Mesenchymal stem cell (in vitro differentiated cells and primary cell): ENCODE results near the gene ZBTB45.

Source experiments
- DNase-seq: peaks from one replicate; pipeline ENCODE4 v3.0.0-alpha.2; 2013
- H2AFZ ChIP-seq: one replicate; pipeline ENCODE4 v1.6.1; 2013; ENCODE audit warnings: low read depth, mild to moderate bottlenecking, control low read depth, inconsistent platforms, low read length, moderate library complexity
- H2AK5ac ChIP-seq: 2 replicates; pipeline ENCODE4 v1.6.1; 2013; ENCODE audit warnings: low read length, moderate library complexity, mild to moderate bottlenecking, inconsistent platforms; ENCODE audit not compliant: severe bottlenecking
- H2BK120ac ChIP-seq: one replicate; pipeline ENCODE4 v1.6.1; 2013; ENCODE audit warnings: low read depth, mild to moderate bottlenecking, inconsistent platforms, low read length, moderate library complexity
- H2BK12ac ChIP-seq, 2 experiments: one replicate each; pipeline ENCODE4 v1.6.1; 2013; ENCODE audit warnings: inconsistent platforms in 2 of 2, low read length in 2 of 2, mild to moderate bottlenecking in 2 of 2, moderate library complexity in 2 of 2, control low read depth in 1 of 2
- H2BK15ac ChIP-seq: one replicate; pipeline ENCODE4 v1.6.1; 2013; ENCODE audit warnings: mild to moderate bottlenecking, low read depth, inconsistent platforms; ENCODE audit not compliant: poor library complexity, severe bottlenecking
- H2BK5ac ChIP-seq: 2 replicates; pipeline ENCODE4 v1.6.1; 2013; ENCODE audit warnings: low read depth, mild to moderate bottlenecking, low read length, control low read depth, inconsistent platforms; ENCODE audit not compliant: poor library complexity, severe bottlenecking
- H3K14ac ChIP-seq, 2 experiments: one replicate each; pipeline ENCODE4 v1.6.1; 2013; ENCODE audit warnings: inconsistent platforms in 2 of 2, low read length in 2 of 2, control low read depth in 1 of 2, mild to moderate bottlenecking in 1 of 2, moderate library complexity in 1 of 2
- H3K18ac ChIP-seq, 2 experiments: one replicate each; pipeline ENCODE4 v1.6.1; 2013; ENCODE audit warnings: inconsistent platforms in 2 of 2, low read length in 2 of 2, control low read depth in 1 of 2, low read depth in 1 of 2, mild to moderate bottlenecking in 1 of 2
- H3K23ac ChIP-seq, 2 experiments: one replicate each; pipeline ENCODE4 v1.6.1; 2013; ENCODE audit warnings: inconsistent platforms in 2 of 2, low read length in 2 of 2, mild to moderate bottlenecking in 2 of 2, moderate library complexity in 2 of 2, control low read depth in 1 of 2
- H3K27ac ChIP-seq: 2 replicates; pipeline ENCODE4 v1.5.1; 2013; ENCODE audit warnings: mild to moderate bottlenecking, moderate library complexity, low read length, control low read depth, inconsistent platforms; ENCODE audit not compliant: poor library complexity, severe bottlenecking
- H3K27me3 ChIP-seq, 2 experiments: 2 replicates each; pipeline versions ENCODE4 v1.6.1 to v1.7.0; 2013; ENCODE audit warnings: low read length in 2 of 2, mild to moderate bottlenecking in 2 of 2, moderate library complexity in 2 of 2, control low read depth in 1 of 2, inconsistent platforms in 1 of 2; ENCODE audit not compliant: control insufficient read depth in 1 of 2, insufficient read depth in 1 of 2
- H3K36me3 ChIP-seq, 2 experiments: 2 replicates each; pipeline versions ENCODE4 v1.6.1 to v1.7.0; 2013; ENCODE audit warnings: low read length in 2 of 2, control low read depth in 1 of 2, inconsistent platforms in 1 of 2, low read depth in 1 of 2, mild to moderate bottlenecking in 1 of 2; ENCODE audit not compliant: insufficient read depth in 2 of 2, control insufficient read depth in 1 of 2
- H3K4ac ChIP-seq, 2 experiments: one replicate each; pipeline ENCODE4 v1.6.1; 2013; ENCODE audit warnings: inconsistent platforms in 2 of 2, low read length in 2 of 2, mild to moderate bottlenecking in 2 of 2, moderate library complexity in 2 of 2, control low read depth in 1 of 2, low read depth in 1 of 2
- H3K4me1 ChIP-seq: 2 replicates; pipeline ENCODE4 v1.6.1; 2013; ENCODE audit warnings: low read depth, low read length, control low read depth; ENCODE audit not compliant: control insufficient read depth, insufficient read depth
- H3K4me2 ChIP-seq: 2 replicates; pipeline ENCODE4 v1.6.1; 2013; ENCODE audit warnings: low read length, mild to moderate bottlenecking, inconsistent platforms; ENCODE audit not compliant: poor library complexity, severe bottlenecking
- H3K4me3 ChIP-seq, 2 experiments: 2 replicates each; pipeline versions ENCODE4 v1.5.1 to v1.7.0; 2013; ENCODE audit warnings: low read length in 2 of 2, mild to moderate bottlenecking in 2 of 2, control low read depth in 1 of 2, low read depth in 1 of 2; ENCODE audit not compliant: insufficient read depth in 1 of 2
- H3K79me1 ChIP-seq: replicated peaks from 2 replicates; pipeline ENCODE4 v1.6.1; 2013; ENCODE audit warnings: mild to moderate bottlenecking, control low read depth, low read length, inconsistent platforms; ENCODE audit not compliant: poor library complexity, severe bottlenecking
- H3K9ac ChIP-seq: 2 replicates; pipeline ENCODE4 v1.7.0; 2013; ENCODE audit warnings: mild to moderate bottlenecking, low read length, moderate library complexity
- H3K9me3 ChIP-seq: 2 replicates; pipeline ENCODE4 v1.7.0; 2013; ENCODE audit warnings: mild to moderate bottlenecking, low read length; ENCODE audit not compliant: control insufficient read depth
- H4K8ac ChIP-seq: one replicate; pipeline ENCODE4 v1.6.1; 2013; ENCODE audit warnings: inconsistent platforms, mild to moderate bottlenecking, low read length, moderate library complexity
- H4K91ac ChIP-seq: one replicate; pipeline ENCODE4 v1.6.1; 2013; ENCODE audit warnings: mild to moderate bottlenecking, low read length, inconsistent platforms
- WGBS: methylation state at CpG from one replicate; pipeline ENCODE4 v1.1.7; 2013; ENCODE audit warnings: mixed read lengths; 5-methylcytosine and 5-hydroxymethylcytosine counted together

The ZBTB45 gene

DNA sequence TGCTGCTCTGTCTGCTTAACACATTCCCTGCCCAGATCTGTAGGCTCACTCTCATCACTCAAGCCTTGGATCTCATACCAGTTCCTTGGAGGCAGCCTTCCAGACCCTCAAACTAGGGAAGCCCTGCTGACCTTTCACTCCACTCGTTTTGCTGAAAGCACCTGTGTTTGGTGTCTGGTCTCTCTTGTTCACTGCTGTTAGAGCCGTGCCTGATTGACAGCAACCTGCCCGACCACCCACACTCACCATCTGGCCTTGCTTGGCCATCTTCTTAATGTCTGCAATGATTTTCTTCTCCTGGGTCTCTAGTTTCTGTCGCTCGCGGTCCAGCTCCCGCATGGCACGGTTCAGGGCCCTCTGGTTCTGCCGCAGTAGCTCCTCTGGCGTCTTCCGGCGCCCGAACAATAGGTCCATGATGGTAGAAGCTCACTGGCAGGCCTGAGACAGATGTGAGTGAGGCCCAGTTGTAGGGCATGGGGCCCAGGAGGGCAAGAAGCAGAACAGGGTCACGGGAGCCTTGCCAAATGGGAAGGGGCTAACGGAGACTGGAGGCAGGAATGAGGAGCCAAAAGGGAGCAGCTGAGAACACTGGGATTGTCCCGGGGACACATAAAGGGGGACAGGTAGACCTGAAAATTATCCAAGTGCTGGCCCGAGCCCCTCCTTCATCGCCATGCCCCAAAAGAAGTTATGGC, 34.3 kb upstream of the ZBTB45 start:
- Histone ChIP-seq H3K27ac (peak overlapping the region; percentile 93), H3K27me3 (no peaks in the 10 kb centered on the region)
- WGBS: 77% methylated on average over 18 of the region's 18 CpGs

DNA sequence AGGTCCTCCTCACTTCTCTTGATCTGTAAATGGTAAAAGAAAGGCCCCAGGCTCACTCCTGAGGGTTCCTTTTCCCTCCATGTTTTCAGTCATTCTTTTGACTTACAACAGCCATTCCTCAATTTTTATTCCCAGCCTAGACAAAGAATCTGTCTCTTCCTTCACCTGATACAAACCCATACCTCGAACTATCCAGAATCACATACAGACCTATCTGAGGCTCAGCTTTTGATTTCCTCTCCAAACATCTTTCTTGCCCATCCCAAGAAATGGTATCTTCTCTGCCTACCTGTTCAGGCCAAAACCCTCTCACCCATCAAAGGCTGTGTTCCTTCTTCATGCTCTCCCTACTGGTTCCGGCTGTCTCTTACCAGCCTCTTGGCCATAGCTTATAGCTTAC, 33.0 kb upstream of the ZBTB45 start:
- Histone ChIP-seq H3K27me3 (no peaks in the 10 kb centered on the region), H3K4ac (no peak overlapping the region), H3K18ac (no peak overlapping the region), H3K79me1 (peaks cover 18% of the 10 kb centered on the region), H2BK120ac (no peak overlapping the region), H3K27ac (no peak overlapping the region), H2AK5ac (no peak overlapping the region), H3K4me2 (no peak overlapping the region), H3K14ac (no peak overlapping the region), H3K4me3 (no peak overlapping the region), H3K36me3 (peaks cover 73 to 79% of the 10 kb centered on the region in 2 experiments), H3K23ac (no peak overlapping the region), H4K91ac (no peak overlapping the region), H2BK12ac (no peak overlapping the region), H4K8ac (no peak overlapping the region), H2BK5ac (no peak overlapping the region), H2BK15ac (no peak overlapping the region), H3K9me3 (no peaks in the 10 kb centered on the region), H2AFZ (no peak overlapping the region), H3K4me1 (peaks cover 36% of the 10 kb centered on the region), H3K9ac (no peak overlapping the region)
- DNase-seq: no peak
- WGBS: 100% methylated on average over 1 of the region's 2 CpGs

More for the DNA sequence above, 34.3 kb upstream of the ZBTB45 start:
- peak overlapping the region; percentile 90 to 96 for H3K4ac ChIP-seq
- H3K14ac ChIP-seq: no peak overlapping the region
- H4K91ac ChIP-seq: peak overlapping the region; percentile 96
- no peak overlapping the region for H2BK5ac ChIP-seq
- peak overlapping the region; percentile 83 for H3K4me2 ChIP-seq
- H3K4me3 ChIP-seq: peak overlapping the region; percentile 78 to 89
- H2BK12ac ChIP-seq: peak overlapping the region in 1 of 2 experiments; percentile 55
- peak overlapping the region in 1 of 2 experiments; percentile 35 for H3K23ac ChIP-seq
- peaks cover 33% of the 10 kb centered on the region for H3K4me1 ChIP-seq
- H3K9me3 ChIP-seq: no peaks in the 10 kb centered on the region
- peak overlapping the region; percentile 19 for H2BK15ac ChIP-seq
- H2BK120ac ChIP-seq: peak overlapping the region; percentile 59
- peak overlapping the region; percentile 97 for H4K8ac ChIP-seq
- no peak overlapping the region for H2AFZ ChIP-seq
- H2AK5ac ChIP-seq: peak overlapping the region; percentile 92
- peaks cover 61 to 66% of the 10 kb centered on the region in 2 experiments for H3K36me3 ChIP-seq
- peak overlapping the region; percentile 88 to 95 for H3K18ac ChIP-seq
- peak overlapping the region; percentile 93 for H3K9ac ChIP-seq
- peaks cover 17% of the 10 kb centered on the region for H3K79me1 ChIP-seq
- DNase-seq: no peak

- Histone ChIP-seq H2BK12ac (no peak overlapping the region), H3K4me2 (no peak overlapping the region), H3K23ac (no peak overlapping the region), H3K4me3 (no peak overlapping the region), H3K4ac (no peak overlapping the region), H2BK120ac (no peak overlapping the region), H3K9ac (no peak overlapping the region), H2BK5ac (no peak overlapping the region), H3K36me3 (peaks cover 79 to 81% of the 10 kb centered on the region in 2 experiments), H4K8ac (no peak overlapping the region), H3K79me1 (peaks cover 18% of the 10 kb centered on the region), H2AFZ (no peak overlapping the region), H3K27me3 (no peaks in the 10 kb centered on the region), H4K91ac (no peak overlapping the region), H3K14ac (no peak overlapping the region), H2AK5ac (no peak overlapping the region), H3K27ac (no peak overlapping the region), H3K18ac (no peak overlapping the region), H2BK15ac (no peak overlapping the region), H3K4me1 (peaks cover 35% of the 10 kb centered on the region), H3K9me3 (no peaks in the 10 kb centered on the region)
- 96% methylated on average over 18 of the region's 18 CpGs for WGBS
- DNase-seq: no peak
These were observed 32.2 kb upstream of the ZBTB45 start for GRCh38 chr19:58551577-58552471.

DNA sequence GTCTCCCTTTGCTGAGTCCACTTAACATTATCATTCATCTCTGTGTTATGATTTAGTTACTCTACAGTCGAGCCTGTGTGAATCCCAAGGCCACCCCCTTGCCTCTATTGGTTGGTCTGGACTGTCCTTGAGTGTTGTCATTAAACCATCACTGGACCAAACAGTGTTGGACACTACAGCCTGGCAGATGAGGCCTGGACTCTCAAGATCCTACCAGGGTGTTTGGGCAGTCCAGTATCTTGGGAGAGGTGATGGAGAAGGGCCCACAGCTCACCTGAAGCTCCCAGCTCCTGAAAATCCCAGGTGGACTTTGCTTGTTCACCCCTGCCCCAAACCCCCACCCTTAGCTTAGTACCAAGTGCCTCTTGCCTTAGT, 31.5 kb upstream of the ZBTB45 start:
- Histone ChIP-seq H3K27me3 (no peaks in the 10 kb centered on the region), H3K4ac (no peak overlapping the region), H3K36me3 (peaks cover 78 to 80% of the 10 kb centered on the region in 2 experiments), H3K23ac (no peak overlapping the region), H2BK15ac (no peak overlapping the region), H2BK12ac (no peak overlapping the region), H3K9ac (peak overlapping the region; percentile 3), H3K4me2 (no peak overlapping the region), H2AFZ (no peak overlapping the region), H3K79me1 (peaks cover 18% of the 10 kb centered on the region), H2BK120ac (no peak overlapping the region), H4K8ac (no peak overlapping the region), H4K91ac (no peak overlapping the region), H2BK5ac (no peak overlapping the region), H3K14ac (no peak overlapping the region), H3K9me3 (no peaks in the 10 kb centered on the region), H3K18ac (no peak overlapping the region), H3K4me1 (peaks cover 34% of the 10 kb centered on the region), H3K4me3 (no peak overlapping the region), H2AK5ac (no peak overlapping the region), H3K27ac (no peak overlapping the region)
- no peak for DNase-seq
- 75% methylated on average over 1 of the region's 1 CpG for WGBS
